Endothelial cell of umbilical vein (primary cell): ENCODE measurements around the gene USP30.
"Not testable (repeated sequence)": the region's sequence is repeated elsewhere in the genome, so short reads cannot be mapped to it uniquely, and the experiment has no call there.

Source experiments
- EZH2 ChIP-seq: IDR thresholded peaks from 2 replicates; pipeline ENCODE4 v1.6.1; 2012; ENCODE audit warnings: borderline replicate concordance, low read depth, mild to moderate bottlenecking, moderate library complexity, low read length, inconsistent platforms; ENCODE audit not compliant: severe bottlenecking
- MYC ChIP-seq: IDR thresholded peaks from one replicate; pipeline ENCODE4 v1.6.1; 2011; ENCODE audit warnings: mild to moderate bottlenecking, low read depth, low read length
- TF ChIP-seq, protein P1 (sequence below), 2 donors: IDR thresholded peaks; 1 replicate in 1 of 2; 2 replicates in 1 of 2; pipeline ENCODE4 v1.5.1; 2011; ENCODE audit warnings: low read length in 2 of 2, mild to moderate bottlenecking in 2 of 2, moderate library complexity in 2 of 2, control low read depth in 1 of 2, inconsistent platforms in 1 of 2, low read depth in 1 of 2; ENCODE audit not compliant: insufficient read depth in 1 of 2; ENCODE audit errors: extremely low read depth in 1 of 2

DNA sequence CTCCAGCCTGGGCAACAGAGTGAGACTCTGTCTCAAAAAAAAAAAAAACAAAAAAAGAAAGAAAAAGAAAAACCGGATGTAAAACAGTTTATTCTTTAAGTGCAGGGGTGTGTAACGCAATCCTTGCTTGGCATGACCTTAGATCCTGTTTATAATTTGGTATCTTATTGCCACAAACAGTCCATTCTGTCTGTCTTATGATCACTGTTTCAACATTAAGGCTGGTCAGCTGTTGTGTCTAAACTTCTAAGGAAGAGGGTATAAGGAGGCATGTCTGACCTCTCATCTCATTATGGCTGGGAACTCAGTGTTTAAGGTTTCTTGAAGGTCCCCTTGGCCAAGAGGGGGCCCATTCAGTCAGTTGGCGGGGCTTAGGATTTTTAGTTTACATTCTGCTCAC, 3.7 kb upstream of the USP30 start:
- not testable (repeated sequence) for TF ChIP-seq MYC, EZH2
- TF ChIP-seq, protein P1, sequence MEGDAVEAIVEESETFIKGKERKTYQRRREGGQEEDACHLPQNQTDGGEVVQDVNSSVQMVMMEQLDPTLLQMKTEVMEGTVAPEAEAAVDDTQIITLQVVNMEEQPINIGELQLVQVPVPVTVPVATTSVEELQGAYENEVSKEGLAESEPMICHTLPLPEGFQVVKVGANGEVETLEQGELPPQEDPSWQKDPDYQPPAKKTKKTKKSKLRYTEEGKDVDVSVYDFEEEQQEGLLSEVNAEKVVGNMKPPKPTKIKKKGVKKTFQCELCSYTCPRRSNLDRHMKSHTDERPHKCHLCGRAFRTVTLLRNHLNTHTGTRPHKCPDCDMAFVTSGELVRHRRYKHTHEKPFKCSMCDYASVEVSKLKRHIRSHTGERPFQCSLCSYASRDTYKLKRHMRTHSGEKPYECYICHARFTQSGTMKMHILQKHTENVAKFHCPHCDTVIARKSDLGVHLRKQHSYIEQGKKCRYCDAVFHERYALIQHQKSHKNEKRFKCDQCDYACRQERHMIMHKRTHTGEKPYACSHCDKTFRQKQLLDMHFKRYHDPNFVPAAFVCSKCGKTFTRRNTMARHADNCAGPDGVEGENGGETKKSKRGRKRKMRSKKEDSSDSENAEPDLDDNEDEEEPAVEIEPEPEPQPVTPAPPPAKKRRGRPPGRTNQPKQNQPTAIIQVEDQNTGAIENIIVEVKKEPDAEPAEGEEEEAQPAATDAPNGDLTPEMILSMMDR (IDR thresholded peaks at IDR 0.05; ENCODE audit: extremely low read depth in 1 of 2, insufficient read depth in 1 of 2, low read depth in 1 of 2, low read length in 2 of 2): not testable (repeated sequence)
